Heart left ventricle (tissue), 13 donors: Measurements from ENCODE around the gene ATPAF2.

Experiments
- POLR2A ChIP-seq, 2 donors: fragments of 450-650 bp; IDR thresholded peaks; one replicate each; pipeline ENCODE4 v1.6.1; 2017; ENCODE audit warnings: antibody characterized with exemption in 2 of 2, mild to moderate bottlenecking in 2 of 2, moderate library complexity in 2 of 2
- TF ChIP-seq, protein P1 (sequence below), 12 donors: fragments of 200-600 bp; sonication (generic) in 4 of 12; IDR thresholded peaks; one replicate each; pipeline versions ENCODE4 v1.5.0 to v1.8.0; 2018 to 2022; ENCODE audit warnings: antibody characterized with exemption in 12 of 12, mild to moderate bottlenecking in 5 of 12
- donor health status: ischemic (EF 13 %, LVEDD 7.1; RV severe dilation, severe dysfunction).
- donor health status: DM: no; HTN: yes; CAD: no.
- donor health status: DM: no; HTN: no; CAD: no.
- donor health status: ischemic (EF 25% LVEDD 6.9; RV normal size, moderate dysfunction).
- donor health status: ischemic (EF 25% LVEDD 5.7; RV mildly dilated, moderate dysfunction).
- donor health status: ischemic (EF 35%, LVEDD 5.7; RV mildly dilated, moderate dysfunction).
- donor health status: nonischemic (EF 11% LVEDD 7.7; RV severe dilation, severe dysfunction).
- donor health status: DM: yes; HTN: yes; CAD: no.
- donor health status: PGD.
- donor health status: ischemic (EF 29% LVEDD 5.4; RV normal size, mild dysfunction).
- donor health status: nonischemic (EF 23%, LVEDD 6.1; RV moderate dilation, normal function).

- TF ChIP-seq, protein P1, sequence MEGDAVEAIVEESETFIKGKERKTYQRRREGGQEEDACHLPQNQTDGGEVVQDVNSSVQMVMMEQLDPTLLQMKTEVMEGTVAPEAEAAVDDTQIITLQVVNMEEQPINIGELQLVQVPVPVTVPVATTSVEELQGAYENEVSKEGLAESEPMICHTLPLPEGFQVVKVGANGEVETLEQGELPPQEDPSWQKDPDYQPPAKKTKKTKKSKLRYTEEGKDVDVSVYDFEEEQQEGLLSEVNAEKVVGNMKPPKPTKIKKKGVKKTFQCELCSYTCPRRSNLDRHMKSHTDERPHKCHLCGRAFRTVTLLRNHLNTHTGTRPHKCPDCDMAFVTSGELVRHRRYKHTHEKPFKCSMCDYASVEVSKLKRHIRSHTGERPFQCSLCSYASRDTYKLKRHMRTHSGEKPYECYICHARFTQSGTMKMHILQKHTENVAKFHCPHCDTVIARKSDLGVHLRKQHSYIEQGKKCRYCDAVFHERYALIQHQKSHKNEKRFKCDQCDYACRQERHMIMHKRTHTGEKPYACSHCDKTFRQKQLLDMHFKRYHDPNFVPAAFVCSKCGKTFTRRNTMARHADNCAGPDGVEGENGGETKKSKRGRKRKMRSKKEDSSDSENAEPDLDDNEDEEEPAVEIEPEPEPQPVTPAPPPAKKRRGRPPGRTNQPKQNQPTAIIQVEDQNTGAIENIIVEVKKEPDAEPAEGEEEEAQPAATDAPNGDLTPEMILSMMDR (IDR thresholded peaks at IDR 0.05): no peak
- TF ChIP-seq POLR2A (IDR thresholded peaks at IDR 0.05): no peak
Observed at GRCh38 chr17:18015593-18015992, 23.4 kb downstream of the ATPAF2 start.
